Mucosa of gallbladder (tissue), 1 donor: ENCODE results near the gene RNU6-9. TPM values are rescaled to one million over a fixed set of nuclear protein-coding genes. Genes with fewer than 3 reads are reported as not detected.

Source experiments
- DNase-seq: peaks from one replicate; pipeline ENCODE4 v3.0.0-alpha.2; 2020; ENCODE audit warnings: low spot score
- total RNA-seq: library from RNA; stranded (reverse); gene quantifications from one replicate; pipeline ENCODE4 v1.2.1, GENCODE V29; 2021
- donor health status: DM: no; HTN: no; CAD: no.

RNU6-9 gene
- total RNA-seq, 1 donor from 2014 or later = not detected

DNA sequence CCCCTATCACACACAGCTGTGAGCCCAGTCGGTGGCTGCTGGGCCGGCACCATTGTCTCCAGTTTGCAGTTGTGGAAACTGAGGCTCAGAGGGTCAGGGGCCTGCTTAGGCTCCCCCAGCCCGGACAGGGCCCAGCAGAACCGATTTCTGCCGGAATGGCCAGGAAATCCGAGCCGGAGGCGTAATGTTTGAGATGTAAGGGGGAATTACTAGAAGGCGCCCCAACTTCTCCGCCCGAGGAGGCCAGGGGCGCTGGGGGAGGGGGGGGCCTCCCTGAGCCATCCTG, 24.8 kb downstream of the RNU6-9 start:
- DNase-seq = no peak

- no peak for DNase-seq
These were observed 25.4 kb downstream of the RNU6-9 start for GRCh38 chr19:918481-919198.

- no peak for DNase-seq
These were observed 26.1 kb downstream of the RNU6-9 start for GRCh38 chr19:919199-920050.

DNA sequence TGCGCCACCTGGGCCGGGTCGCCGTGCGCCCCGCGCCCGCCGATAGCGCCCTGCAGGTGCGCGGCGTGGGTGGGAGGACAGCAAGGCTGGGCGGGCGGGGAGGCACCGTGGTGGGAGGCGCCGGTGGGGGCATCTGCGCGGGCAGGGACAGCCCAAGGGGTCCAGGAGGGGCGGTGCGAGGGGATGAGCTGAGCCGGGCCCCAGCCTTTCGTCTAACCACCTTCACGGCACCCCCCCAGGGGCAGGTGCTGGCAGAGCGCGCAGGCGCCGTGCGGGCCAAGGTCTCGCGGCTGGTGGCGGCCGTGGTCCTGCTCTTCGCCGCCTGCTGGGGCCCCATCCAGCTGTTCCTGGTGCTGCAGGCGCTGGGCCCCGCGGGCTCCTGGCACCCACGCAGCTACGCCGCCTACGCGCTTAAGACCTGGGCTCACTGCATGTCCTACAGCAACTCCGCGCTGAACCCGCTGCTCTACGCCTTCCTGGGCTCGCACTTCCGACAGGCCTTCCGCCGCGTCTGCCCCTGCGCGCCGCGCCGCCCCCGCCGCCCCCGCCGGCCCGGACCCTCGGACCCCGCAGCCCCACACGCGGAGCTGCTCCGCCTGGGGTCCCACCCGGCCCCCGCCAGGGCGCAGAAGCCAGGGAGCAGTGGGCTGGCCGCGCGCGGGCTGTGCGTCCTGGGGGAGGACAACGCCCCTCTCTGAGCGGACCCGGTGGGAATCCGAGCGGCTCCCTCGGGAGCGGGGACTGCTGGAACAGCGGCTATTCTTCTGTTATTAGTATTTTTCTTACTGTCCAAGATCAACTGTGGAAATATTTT, 27.0 kb downstream of the RNU6-9 start:
- no peak for DNase-seq

DNA sequence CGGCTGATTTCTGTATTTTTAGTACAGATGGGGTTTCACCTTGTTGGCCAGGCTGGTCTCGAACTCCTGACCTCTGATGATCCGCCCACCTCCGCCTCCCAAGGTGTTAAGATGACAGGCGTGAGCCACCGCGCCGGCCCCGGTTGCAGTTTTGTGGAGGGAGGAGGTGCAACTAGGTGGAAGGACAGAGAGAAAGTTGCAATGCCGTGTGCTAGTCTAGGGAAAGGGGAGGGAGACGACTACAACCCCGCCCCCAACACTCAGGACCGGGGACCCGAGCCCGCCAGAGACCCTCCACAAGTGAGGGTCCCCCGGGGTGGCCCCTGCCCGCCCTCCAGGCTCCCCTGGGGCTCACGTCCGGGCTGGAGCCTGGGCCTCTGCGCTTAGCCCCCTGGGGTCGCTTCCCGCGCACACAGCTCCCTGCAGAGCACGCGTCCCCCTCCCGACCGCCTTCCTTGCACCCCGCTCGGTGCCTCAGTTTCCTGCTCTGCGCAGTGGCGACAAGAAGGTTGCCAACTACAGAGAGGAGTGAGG, 31.3 kb downstream of the RNU6-9 start:
- no peak for DNase-seq

DNA sequence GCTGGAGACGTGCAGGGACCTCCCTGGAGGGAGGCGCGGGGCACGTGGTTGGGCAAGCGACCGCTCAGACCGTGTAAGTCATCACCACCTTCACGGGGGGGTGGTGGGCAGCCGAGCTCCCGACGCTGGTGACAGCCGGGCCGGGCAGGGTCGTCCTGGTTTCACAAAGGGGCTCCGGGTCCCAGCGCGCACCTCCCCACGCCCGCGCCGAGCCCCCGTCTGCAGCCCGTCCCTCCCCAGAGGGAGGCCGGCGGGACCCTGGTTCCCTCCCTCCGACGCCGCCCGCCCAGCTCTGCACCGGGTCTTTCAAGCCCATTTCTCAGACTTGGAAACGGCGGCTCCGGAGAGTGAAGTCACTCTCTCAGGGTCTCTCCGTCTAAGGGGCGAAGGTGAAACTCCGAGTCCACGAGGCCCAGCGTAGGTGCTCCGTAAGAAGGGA, 31.8 kb downstream of the RNU6-9 start:
- peak; percentile 46 for DNase-seq

GRCh38 chr19:925526-926322, 32.4 kb downstream of the RNU6-9 start, which contains the start of gene ARID3A:
TSS of gene ARID3A (plus strand) at chr19:926035. CDS start at chr19:929529, 3,494 bp downstream.
- DNase-seq = peak; percentile 70

DNA sequence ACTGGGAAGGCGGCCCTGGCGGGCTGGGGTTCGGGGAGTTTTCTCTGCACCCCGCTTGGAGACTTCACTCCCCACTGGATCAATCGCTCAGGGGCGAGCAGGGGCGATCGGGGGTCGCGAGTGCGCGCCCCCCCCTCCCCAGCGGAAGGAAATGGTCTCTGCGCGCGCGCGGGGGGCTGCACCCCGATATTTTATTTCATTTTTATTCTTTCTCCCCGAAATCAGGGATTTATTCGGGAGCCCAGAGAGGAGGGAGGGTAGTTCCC, 33.0 kb downstream of the RNU6-9 start:
- no peak for DNase-seq

GRCh38 chr19:926589-927350, 33.5 kb downstream of the RNU6-9 start:
- no peak for DNase-seq

DNA sequence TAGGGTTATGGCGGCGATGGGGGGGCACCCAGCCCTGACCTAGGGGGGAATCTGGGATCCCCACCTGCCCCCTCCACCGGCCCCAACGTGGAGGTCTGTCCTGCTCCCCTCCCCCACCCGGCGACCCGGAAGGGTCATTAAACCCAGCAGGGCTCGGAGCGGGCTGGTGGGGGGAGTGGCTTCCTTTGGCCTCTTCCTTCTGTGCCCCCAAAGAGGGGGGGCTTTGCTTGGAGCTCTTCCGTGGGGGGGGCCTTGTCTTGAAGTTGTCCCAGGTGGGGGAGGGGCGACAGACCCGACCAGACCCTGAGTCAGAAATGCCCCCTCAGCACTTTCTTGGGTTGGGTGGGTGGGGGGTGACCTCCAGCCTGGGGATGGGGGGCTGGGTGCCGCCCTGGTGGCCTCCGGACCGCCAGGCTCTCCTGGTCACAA, 34.1 kb downstream of the RNU6-9 start:
- DNase-seq = no peak

DNA sequence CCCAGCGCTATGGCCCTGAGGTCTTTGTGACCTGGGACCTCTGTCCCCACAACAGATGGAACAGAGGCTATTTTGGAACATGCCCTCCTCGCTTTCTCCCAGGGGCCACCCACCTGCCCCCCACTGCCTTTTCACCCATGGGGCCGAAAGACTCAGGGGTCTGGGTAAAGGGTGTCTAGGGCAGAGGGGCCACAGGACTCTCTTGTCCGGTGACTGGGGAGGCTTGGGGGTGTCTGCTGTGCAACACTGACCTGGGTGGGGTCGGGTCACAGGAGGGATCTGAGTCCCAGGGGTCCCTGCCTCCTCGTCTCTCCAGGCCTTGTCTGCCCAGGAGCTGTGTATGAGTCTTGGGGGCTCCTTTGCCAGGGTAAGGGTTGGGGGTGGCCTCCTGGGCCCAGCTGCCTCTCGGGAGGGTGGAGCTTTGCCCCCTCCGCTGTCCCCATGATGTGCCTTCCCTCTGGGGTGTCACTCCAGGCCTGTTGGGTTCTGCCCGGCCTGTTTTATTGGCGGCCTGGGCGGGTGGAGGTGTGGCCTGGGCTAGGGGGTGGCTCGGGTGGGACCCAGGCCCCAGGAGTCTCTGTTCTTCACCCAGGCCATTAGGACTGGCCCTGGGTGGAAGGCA, 34.6 kb downstream of the RNU6-9 start:
- DNase-seq = no peak

GRCh38 chr19:928471-929202, 35.4 kb downstream of the RNU6-9 start:
- no peak for DNase-seq

DNA sequence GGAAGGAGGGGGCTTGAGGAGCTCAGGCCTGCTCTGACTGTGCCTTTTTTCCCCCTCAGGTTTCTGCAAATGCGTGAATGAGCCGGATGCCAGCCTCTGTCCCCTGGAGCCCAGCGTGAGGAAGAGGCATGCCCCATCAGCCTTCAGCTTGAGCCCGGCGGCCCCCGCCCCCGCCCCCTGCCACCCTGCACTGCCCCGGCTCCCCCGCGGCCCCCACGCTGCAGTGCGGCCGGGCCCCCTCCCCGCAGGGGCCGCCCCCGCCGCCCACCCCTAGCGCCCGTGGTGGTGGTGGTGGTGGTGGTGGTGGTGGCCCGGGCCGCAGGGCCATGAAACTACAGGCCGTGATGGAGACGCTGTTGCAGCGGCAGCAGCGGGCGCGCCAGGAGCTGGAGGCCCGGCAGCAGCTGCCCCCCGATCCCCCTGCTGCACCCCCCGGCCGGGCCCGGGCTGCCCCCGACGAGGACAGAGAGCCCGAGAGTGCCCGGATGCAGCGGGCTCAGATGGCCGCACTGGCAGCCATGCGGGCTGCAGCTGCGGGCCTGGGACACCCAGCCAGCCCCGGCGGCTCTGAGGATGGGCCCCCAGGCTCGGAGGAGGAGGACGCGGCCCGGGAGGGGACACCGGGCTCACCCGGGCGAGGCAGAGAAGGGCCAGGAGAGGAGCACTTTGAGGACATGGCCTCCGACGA, 36.1 kb downstream of the RNU6-9 start:
- no peak for DNase-seq

DNA sequence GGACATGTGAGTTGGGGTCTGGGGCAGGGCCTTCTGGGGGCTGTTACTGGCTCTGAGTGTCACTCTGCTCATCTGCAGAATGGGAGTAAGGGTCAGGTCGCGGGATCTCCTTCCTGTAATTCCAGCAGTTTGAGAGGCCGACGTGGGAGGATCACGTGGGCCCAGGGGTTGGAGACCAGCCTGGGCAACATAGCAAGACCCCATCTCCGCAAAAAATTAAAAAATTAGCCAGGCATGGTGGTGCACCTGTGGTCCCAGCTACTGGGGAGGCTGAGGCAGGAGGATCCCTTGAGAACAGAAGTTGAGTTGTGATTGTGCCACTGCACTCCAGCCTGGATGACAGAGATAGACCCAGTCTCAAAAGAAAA, 36.6 kb downstream of the RNU6-9 start:
- no peak for DNase-seq

DNA sequence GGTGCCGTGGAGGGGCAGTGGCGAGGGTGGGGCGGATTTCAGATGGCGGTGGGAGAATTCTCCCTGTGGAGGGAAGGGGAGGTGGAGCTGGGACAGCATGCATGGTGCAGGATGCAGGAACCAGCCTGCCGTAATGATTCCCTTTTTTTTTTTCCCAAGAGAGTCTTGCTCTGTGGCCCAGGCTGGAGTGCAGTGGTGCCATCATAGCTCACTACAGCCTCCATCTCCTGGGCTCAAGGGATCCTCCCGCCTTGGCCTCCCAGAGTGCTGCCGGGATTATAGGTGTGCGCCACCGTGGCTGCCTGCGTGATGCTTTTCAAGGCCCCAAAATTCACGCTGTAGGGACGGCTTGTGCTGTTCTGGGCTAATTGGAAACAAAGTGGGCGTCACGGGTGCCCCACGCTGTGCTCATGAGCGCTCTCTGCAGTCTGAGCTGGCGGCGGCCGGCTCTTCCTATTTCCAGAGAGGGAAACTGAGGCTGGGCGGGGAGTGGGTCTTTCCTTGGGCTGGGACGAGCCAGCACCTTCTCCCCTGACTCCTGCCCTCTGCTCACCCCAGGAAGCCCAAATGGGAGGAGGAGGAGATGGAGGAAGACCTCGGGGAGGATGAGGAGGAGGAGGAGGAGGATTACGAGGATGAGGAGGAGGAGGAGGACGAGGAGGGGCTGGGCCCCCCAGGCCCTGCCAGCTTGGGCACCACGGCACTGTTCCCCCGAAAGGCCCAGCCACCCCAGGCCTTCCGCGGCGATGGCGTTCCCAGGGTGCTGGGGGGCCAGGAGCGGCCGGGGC, 38.8 kb downstream of the RNU6-9 start:
- DNase-seq = no peak

DNA sequence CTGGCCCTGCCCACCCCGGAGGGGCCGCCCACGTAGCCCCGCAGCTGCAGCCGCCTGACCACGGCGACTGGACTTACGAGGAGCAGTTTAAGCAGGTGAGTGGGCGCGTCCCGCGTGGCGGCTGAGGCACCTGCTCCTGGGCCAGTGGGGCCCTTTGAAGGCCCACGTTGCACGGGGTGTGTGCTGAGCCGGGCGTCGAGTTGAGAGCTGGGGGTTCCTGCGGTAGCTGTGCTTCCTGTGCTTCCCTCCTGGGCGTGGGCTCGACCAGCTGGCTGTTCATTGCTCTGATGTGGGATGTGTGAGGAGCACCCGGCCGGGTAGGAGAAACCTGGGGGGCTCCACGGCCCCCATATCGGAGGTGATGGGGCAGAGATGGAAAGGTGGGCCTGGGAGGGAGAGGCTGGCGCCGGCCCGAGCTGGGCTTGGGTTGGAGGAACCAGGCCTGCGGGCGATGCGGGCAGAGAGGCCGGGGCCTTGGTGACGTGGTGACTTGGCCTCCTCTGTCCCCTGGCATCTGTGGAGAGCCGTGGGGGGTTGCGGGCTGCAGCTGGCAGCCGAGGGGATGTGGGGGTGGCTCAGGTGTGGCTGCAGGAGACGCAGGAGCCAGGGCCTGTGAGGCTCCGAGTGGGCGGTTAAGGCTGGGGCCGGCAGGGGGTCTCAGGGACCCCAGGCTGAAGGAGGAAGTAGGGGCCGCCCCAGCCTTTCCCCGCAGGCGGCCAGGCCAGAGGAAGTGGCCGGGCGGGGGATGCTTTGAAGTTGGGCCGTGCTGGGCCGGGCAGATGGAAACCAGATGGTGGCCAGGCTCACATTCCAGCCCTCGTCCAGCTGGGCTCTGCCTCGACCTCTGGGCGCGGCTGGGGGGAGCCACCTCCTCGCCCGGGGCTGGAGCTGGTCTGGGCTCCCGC, 39.6 kb downstream of the RNU6-9 start:
- peak; percentile 78 for DNase-seq

DNA sequence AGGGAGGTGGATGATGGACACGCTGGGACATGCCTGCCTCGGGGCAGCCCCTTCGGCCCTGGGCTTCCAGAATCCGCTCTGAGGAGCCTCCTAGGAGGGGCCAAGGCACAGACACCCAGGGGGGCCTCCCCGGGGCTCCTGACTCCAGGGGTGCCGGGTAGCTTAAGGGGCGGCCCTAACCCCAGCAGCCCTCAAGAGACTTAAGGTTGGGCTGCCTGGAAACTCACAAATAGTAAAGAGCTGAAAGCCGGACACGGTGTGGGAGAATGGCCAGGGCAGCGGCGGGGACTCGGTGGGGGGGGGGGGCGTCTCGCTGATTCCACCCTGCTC, 40.2 kb downstream of the RNU6-9 start:
- no peak for DNase-seq
